DND-41 (cell line): ENCODE data around the gene SUN1.

Experiments used
- EZH2 ChIP-seq: IDR thresholded peaks from 3 replicates; pipeline ENCODE4 v1.6.1; 2012; ENCODE audit warnings: borderline replicate concordance, low read depth, mild to moderate bottlenecking, moderate library complexity, low read length, inconsistent platforms; ENCODE audit not compliant: severe bottlenecking
- TF ChIP-seq, protein P1 (sequence below): IDR thresholded peaks from 2 replicates; pipeline ENCODE4 v1.5.1; 2012; ENCODE audit warnings: borderline replicate concordance, low read length, moderate library complexity, mild to moderate bottlenecking; ENCODE audit not compliant: poor library complexity, severe bottlenecking; ENCODE audit errors: extremely low read depth

- TF ChIP-seq, protein P1, sequence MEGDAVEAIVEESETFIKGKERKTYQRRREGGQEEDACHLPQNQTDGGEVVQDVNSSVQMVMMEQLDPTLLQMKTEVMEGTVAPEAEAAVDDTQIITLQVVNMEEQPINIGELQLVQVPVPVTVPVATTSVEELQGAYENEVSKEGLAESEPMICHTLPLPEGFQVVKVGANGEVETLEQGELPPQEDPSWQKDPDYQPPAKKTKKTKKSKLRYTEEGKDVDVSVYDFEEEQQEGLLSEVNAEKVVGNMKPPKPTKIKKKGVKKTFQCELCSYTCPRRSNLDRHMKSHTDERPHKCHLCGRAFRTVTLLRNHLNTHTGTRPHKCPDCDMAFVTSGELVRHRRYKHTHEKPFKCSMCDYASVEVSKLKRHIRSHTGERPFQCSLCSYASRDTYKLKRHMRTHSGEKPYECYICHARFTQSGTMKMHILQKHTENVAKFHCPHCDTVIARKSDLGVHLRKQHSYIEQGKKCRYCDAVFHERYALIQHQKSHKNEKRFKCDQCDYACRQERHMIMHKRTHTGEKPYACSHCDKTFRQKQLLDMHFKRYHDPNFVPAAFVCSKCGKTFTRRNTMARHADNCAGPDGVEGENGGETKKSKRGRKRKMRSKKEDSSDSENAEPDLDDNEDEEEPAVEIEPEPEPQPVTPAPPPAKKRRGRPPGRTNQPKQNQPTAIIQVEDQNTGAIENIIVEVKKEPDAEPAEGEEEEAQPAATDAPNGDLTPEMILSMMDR: no peak
- TF ChIP-seq EZH2: no peak
These were observed 53.1 kb downstream of the SUN1 start for GRCh38 chr7:885261-885892.
